Stimulated activated CD8-positive, alpha-beta memory T cell treated with anti-CD3 and anti-CD28 coated beads, Interleukin-15, amount 100 ng/mL, for 24 hours (primary cell): ENCODE measurements around the gene PDGFC.

Experiments used
- DNase-seq: peaks from one replicate; pipeline ENCODE4 v3.0.0-alpha.2; 2020; ENCODE audit warnings: low read depth

Gene PDGFC

DNA sequence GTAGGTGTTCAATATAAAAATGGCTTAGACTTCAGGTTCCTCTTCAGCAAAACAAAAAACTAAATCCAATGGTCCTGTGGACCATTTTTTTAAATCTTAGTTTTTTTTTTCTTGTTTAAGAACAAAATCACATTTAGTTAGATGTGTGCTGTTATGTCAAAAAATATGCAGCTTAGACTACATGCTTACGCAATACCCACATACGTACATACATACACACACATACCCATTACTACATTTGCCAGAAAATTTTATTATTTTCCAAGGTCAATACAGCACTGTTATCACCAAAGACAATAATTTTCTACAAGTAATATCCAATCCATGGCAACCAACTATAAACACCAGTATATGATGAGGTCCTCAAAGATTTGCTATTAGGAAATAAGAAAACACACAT, 144.1 kb downstream of the PDGFC start:
- DNase-seq = no peak

DNA sequence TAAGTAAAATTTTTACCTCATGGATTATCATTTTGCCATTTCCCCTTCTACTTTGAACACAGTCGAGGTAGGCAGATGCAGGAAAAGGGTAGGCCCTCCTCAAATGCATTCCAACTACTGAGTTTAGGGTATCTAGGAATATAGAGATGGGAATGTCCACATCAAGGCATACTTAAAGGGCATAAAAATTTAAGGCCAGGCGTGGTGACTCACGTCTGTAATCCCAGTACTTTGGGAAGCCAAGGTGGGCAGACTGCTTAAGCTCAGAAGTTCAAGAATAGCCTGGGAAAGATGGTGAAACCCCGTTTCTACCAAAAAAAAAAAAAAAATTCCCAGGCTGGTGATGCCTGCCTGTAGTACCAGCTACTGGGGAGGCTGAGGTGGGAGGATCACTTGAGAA, 146.5 kb downstream of the PDGFC start:
- no peak for DNase-seq

GRCh38 chr4:156824451-156825060, 147.0 kb downstream of the PDGFC start:
- no peak for DNase-seq

DNA sequence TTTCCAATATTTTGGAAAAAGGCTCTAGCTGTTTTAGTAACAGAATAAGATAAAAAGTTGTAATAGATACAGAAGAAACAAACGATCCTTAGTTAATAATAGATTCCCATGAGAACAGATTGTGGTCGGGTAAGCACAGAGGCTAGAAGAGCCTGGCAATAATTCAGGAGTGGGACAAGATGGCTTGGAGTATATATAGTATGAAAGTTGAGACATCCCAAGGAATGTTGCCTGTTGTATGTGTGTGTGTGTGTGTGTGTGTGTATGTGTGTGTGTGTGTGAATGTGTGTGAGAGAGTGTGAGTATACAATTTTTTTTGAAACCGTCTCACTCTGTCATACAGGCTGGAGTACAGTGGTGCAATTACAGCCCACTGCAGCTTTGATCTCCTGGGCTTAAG, 150.7 kb downstream of the PDGFC start:
- no peak for DNase-seq

- no peak for DNase-seq
Observed at GRCh38 chr4:156816360-156816755, 155.2 kb downstream of the PDGFC start.

DNA sequence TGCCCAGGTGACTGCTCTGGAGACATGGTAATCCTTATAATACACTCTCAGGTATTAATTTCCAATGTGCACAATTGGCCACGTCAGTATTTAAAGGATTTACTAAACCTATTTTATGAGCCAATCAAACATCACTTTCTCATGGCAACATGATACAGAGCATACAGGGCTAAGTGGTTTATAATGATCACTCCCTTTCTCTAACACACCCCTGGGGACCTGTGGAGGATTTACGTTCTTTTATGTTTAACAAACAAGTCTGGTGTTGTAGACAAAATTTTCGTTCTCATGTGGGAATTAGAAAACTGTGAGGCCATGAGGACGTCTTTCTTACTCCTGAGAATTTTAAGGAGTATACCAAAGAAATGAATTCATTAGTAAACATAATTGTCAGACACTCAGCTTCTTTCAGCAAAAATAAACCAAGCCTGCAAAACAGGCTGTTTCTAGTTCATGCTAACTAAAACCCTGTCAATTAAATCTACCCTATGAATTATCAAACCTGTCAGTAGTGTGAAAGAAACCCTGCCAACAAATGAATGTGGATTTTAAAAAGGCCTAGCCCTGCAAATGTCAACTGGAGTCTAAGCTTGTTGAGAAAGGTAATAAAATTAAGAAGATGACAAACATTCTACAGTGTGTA, 155.8 kb downstream of the PDGFC start:
- no peak for DNase-seq

DNA sequence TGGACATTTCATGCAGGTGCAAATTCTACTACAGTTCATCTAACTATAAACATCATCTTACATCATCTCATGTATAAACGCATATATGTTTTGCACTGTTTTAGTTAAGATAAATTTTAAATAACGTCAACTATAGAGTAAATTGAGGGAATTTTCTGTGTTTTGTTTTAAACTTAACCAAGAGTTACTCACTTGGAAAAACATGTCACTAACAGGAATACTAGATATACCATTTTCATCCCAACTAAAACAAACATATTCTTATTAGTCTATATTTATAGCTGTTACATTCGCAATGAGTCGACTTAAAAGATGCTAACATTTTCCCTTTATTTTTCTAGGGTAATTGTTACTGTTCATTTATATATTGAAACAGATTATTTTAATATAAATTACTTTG, 159.6 kb downstream of the PDGFC start:
- no peak for DNase-seq

DNA sequence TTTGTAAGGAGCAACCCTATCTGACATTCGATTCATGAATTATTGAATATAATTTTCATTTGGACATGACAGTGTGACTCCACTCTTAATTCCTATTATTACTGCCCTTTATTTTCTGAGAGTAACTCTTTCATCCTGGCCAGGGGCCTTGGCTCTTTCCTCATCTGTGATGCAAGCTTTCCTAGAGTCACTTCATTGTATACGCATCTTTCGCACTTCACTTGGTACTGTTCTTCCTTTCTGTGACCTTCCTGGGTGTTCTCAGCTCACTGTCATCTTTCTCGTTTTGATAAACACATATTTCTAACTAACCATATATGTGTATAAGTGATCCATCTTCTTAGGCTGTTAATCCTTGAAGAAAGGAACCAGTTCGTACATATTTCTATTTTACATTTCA, 160.3 kb downstream of the PDGFC start:
- DNase-seq = no peak

- DNase-seq = no peak
Observed at GRCh38 chr4:156805696-156806095, 165.9 kb downstream of the PDGFC start.

DNA sequence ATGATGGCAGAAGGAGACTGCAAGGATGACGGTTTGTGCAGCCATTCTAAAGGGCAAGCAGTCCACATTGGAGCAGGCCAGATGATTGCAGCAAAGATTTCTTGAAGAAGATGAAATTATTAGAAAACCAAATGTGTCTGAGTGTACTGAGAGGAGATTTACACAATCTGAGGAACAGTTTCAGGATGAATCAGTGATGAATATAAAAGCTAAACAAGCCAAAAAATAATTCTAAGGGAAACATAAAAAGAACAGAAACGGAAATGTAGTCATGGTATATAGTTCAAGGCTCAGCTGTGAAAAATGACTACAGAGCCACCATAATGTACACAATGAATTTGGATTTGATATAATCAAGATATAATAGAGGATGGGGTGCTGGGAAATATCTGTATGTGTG, 168.5 kb downstream of the PDGFC start:
- no peak for DNase-seq

- no peak for DNase-seq
Observed at GRCh38 chr4:156800463-156800862, 171.1 kb downstream of the PDGFC start.

GRCh38 chr4:156799121-156799589, 172.4 kb downstream of the PDGFC start:
- no peak for DNase-seq

GRCh38 chr4:156798438-156798837, 173.2 kb downstream of the PDGFC start:
- no peak for DNase-seq

GRCh38 chr4:156797206-156797605, 174.4 kb downstream of the PDGFC start:
- no peak for DNase-seq

GRCh38 chr4:156795727-156796126, 175.9 kb downstream of the PDGFC start:
- DNase-seq = no peak

GRCh38 chr4:156794863-156795262, 176.7 kb downstream of the PDGFC start:
- no peak for DNase-seq

DNA sequence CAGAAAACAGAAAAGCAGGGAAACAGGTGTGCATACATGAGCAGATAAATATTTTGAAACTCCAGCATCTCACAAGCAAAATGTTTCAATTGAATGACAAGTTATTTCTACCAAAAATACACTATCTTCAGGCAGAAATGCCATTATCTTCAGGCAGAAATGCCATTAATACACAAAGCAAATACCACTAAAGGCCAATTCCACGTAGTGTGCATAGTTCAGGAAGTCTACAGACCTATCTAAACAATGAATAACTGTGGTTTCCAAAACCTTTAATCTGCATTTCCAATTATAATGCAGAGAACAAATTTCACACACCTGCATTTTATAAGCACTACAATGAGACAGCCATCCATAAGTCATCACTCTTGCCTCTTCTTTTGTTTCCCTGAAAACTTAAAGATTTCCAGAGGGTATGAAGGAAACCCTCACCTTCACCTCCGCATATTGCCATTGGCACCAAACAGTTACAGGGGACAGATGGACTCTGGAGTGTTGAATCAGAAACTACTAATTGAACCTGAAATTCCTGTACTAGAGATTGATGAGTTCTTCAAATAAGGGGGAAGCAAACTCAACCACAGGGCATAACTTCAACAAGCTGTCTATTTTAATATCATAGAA, 179.0 kb downstream of the PDGFC start:
- no peak for DNase-seq

GRCh38 chr4:156790866-156791265, 180.7 kb downstream of the PDGFC start:
- DNase-seq = no peak

- DNase-seq = no peak
Observed at GRCh38 chr4:156788782-156789181, 182.8 kb downstream of the PDGFC start.

DNA sequence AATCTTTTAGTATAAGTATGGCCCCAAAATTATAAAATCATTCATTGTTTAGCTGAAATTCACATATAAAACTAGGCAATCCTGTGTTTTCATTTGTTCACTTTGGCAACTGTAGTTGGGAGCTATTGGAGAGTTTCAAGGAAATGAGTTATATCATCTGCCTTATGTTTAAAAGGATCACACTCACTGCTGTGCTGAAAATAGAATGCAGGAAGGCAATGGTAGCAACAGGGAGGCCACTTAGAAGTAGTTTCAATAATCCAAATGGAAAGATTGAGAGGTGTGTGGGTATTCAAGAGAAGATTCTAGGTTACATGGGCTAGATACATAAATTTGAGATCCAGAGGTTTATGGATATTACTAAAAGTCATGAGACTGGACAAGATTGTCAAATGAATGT, 184.9 kb downstream of the PDGFC start:
- DNase-seq = no peak

DNA sequence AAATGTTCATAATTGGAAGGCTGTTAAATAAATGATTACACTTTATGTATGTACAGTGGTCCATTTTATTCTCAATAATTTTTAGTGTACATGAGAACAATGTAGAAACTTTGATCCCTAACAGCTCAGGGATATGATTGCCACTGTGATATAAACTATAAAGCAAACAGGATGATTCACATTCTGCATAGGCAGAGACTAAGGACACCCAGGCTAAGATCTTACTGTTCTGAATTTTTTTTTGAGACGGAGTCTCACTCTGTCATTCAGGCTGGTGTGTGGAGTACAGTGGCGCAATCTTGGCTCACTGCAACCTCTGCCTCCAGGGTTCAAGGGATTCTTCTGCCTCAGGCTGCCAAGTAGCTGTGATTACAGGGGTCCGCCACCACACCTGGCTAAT, 186.6 kb downstream of the PDGFC start:
- no peak for DNase-seq

- DNase-seq = no peak
Observed at GRCh38 chr4:156783966-156784365, 187.6 kb downstream of the PDGFC start.

DNA sequence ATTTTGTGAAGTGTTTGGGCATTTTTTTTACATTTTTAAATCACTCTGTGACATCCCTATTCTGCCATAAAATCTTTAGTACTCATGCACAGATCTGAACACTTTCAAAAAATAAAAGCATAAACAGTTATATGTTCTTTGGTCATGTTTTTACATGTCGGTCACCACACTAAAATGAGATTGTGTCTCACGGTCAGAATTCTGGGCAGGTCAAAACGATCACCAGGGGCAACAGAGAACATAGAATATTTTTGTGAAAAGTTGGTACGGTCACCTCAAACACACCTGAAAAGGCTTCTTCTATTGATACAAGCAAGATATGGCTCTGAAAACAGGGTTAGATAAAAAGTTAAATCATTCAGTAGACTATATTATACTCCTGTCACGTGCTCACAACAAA, 189.1 kb downstream of the PDGFC start:
- DNase-seq = no peak

GRCh38 chr4:156781852-156782251, 189.7 kb downstream of the PDGFC start:
- DNase-seq = no peak
